ENCODE measurements around the gene HBM. TPM values are rescaled to one million over a fixed set of nuclear protein-coding genes. Genes with fewer than 3 reads are reported as not detected.
"Not testable (repeated sequence)": the region's sequence is repeated elsewhere in the genome, so short reads cannot be mapped to it uniquely, and the experiment has no call there.

The HBM gene
- total RNA-seq, 4 donors from 2014 or later: 3.8 TPM; not detected in 3

DNA sequence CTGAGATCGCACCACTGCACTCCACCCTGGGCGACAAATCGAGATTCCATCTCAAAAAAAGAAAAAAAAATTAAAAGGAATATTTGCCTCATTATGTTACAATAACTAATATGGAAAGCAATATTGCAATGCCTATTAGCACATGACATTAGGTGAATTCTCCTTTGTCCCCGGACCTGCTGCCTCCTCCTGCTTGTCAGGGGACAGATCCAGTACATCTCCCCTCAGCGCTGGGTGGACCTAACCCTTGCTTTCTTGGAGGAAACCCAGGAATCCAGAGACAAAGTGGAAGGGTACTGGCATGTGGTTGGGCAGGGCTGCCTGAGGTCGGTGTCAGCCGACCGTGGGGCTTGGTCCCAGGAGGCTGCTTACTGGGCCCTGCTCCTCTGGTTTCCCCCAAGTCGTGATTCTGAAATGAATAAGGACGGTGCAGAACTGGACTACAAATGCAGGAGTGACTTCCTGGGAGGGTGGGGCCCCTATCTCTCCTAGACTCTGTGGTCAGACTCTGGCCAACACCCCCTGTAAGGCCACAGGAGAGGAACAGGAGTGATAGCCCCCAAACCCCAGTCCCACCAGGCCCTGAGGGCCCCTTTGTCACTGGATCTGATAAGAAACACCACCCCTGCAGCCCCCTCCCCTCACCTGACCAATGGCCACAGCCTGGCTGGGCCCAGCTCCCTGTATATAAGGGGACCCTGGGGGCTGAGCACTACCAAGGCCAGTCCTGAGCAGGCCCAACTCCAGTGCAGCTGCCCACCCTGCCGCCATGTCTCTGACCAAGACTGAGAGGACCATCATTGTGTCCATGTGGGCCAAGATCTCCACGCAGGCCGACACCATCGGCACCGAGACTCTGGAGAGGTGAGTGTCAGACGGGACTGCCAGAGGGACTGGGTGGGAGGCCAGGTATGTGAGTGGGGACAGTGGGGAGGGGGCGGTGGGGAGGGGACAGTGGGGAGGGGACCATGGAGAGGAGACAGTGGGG, 13.3 kb upstream of the HBM start, which contains the start of gene HBZ:
Gene HBZ (plus strand): TSS at position 504 of the 988 bp plus-strand sequence. CDS start 266 bp downstream, at position 770.
- WGBS: 64% methylated on average over 10 of the region's 17 CpGs
- intact Hi-C loops (cut with DNase I): no loop called here

DNA sequence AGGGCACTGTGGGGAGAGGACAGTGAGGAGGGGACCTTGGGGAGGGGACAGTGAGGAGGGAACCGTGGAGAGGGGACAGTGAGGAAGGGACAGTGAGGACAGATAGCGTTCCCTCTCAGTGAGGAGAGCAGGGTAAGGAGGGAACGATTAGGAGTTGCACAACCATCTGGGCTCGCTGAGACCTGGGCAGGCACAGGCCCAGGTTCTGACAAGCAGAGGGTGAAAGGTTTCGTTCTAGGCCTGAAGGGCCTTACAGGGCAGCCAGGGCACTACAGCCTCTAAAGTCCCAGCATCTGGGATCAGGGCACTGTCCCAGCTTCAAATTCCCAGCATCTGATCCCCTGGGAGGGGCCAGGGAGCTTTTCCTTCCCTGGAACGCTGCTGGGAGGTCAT, 12.7 kb upstream of the HBM start:
- H3K36me3 ChIP-seq; DNase-seq (ENCODE audit: extremely low spot score); intact Hi-C loops (cut with DNase I); H3K27ac ChIP-seq (replicated peaks in 1 of 4); H3K4me3 ChIP-seq; H3K9me3 ChIP-seq: not testable (repeated sequence)
- peaks cover 8 to 11% (median 10%) of the 10 kb centered on the region in 4 donors for H3K4me1 ChIP-seq
- WGBS: 85% methylated on average over 4 of the region's 6 CpGs
- peaks cover 3 to 64% (median 28%) of the 10 kb centered on the region in 4 donors for H3K27me3 ChIP-seq

More for the DNA sequence above, 13.3 kb upstream of the HBM start, which contains the start of gene HBZ:
- peaks cover 3 to 63% (median 28%) of the 10 kb centered on the region in 4 donors for H3K27me3 ChIP-seq
- no peak for DNase-seq (ENCODE audit: extremely low spot score)
- no peaks in the 10 kb centered on the region for H3K9me3 ChIP-seq
- TF ChIP-seq POLR2A (IDR thresholded peaks at IDR 0.05; ENCODE audit: low read depth) (no peak), POLR2AphosphoS5 (IDR thresholded peaks at IDR 0.05) (no peak), EP300 (IDR thresholded peaks at IDR 0.05) (no peak)
- TF ChIP-seq, protein P1, sequence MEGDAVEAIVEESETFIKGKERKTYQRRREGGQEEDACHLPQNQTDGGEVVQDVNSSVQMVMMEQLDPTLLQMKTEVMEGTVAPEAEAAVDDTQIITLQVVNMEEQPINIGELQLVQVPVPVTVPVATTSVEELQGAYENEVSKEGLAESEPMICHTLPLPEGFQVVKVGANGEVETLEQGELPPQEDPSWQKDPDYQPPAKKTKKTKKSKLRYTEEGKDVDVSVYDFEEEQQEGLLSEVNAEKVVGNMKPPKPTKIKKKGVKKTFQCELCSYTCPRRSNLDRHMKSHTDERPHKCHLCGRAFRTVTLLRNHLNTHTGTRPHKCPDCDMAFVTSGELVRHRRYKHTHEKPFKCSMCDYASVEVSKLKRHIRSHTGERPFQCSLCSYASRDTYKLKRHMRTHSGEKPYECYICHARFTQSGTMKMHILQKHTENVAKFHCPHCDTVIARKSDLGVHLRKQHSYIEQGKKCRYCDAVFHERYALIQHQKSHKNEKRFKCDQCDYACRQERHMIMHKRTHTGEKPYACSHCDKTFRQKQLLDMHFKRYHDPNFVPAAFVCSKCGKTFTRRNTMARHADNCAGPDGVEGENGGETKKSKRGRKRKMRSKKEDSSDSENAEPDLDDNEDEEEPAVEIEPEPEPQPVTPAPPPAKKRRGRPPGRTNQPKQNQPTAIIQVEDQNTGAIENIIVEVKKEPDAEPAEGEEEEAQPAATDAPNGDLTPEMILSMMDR (IDR thresholded peaks at IDR 0.05): no peak
- H3K36me3 ChIP-seq: no peaks in the 10 kb centered on the region
- no peak within 1 kb of the TSS for H3K4me3 ChIP-seq
- no peak within 1 kb of the TSS for H3K27ac ChIP-seq (replicated peaks in 1 of 4)
- H3K4me1 ChIP-seq: peaks cover 8 to 11% (median 10%) of the 10 kb centered on the region in 4 donors

DNA sequence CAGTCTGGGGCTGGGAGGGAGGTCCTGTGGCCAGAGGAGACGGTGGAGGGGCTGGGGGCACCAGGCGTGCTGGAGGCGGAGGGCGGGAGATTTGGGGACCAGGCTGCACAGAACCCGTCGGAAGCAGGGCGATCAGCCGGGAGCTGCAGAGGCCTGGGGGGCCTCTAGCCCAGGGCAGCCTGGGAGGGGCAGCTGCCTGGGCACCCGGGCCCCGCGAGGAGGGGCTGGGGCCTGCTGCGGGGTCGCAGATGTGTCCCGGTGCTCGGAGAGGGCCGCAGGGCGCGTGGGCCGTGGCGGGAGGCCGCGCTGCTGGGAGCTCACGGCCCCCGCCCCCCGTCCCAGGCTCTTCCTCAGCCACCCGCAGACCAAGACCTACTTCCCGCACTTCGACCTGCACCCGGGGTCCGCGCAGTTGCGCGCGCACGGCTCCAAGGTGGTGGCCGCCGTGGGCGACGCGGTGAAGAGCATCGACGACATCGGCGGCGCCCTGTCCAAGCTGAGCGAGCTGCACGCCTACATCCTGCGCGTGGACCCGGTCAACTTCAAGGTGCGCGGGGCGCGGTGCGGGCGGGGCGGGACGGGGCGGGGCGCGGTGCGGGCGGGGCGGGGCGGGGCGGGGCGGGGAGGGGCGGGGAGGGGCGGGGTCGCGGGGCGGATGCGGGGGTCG, 12.1 kb upstream of the HBM start:
- H3K36me3 ChIP-seq; H3K9me3 ChIP-seq; H3K27ac ChIP-seq (replicated peaks in 1 of 4); DNase-seq (ENCODE audit: extremely low spot score); intact Hi-C loops (cut with DNase I); H3K4me3 ChIP-seq: not testable (repeated sequence)
- peaks cover 8 to 11% (median 10%) of the 10 kb centered on the region in 4 donors for H3K4me1 ChIP-seq
- peaks cover 3 to 63% (median 28%) of the 10 kb centered on the region in 4 donors for H3K27me3 ChIP-seq
- no CpG with 5 or more reads among the region's 74 CpGs for WGBS

DNA sequence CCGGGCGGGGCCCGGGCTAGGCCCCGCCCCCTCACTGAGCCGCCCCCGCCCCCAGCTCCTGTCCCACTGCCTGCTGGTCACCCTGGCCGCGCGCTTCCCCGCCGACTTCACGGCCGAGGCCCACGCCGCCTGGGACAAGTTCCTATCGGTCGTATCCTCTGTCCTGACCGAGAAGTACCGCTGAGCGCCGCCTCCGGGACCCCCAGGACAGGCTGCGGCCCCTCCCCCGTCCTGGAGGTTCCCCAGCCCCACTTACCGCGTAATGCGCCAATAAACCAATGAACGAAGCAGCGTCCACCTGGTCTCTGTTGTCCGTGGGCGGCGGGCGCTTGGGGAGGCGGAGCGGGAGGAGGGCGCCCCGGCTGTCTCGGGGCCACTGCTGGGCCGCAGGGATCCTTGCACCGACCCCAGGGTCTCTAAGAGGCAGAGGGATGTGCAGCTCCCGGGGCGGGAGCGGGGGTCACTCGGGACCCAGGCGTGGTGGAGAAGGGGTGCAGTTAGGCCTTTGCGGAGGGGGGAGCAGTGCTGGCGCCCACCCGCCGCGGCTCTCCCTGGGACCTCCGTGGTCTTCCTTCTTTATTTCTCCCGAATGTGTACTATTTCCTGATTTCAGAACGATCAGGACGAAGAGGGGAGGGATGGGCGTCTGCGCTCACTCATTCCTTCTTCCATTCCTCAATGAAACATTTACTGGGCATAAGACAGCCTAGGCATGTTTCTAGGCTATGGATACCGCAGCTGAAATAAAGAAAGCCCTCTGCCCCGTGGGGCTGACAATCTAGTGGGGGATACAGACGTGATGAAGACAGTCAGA, 11.4 kb upstream of the HBM start:
- Histone ChIP-seq H3K9me3 (no peaks in the 10 kb centered on the region), H3K27me3 (peaks cover 3 to 67% (median 27%) of the 10 kb centered on the region in 4 donors)
- intact Hi-C loops (cut with DNase I): no loop called here

DNA sequence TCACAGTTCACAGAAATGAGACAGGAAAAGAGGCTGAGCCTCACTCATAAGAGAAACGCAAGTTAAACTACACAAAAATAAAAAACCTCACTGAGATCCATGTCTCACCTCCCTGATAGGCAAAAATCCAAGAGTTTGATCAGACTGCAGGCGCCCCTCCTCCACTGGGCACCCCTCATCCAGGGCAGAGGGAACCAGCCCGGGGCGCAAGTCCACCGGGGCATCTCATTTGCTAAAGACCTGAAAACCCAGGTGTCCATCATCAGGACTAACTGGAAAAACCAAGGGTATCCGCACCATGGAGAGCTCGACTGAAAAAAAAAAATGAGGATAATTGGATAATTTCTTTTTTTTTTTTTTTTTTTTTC, 10.8 kb upstream of the HBM start:
- Histone ChIP-seq H3K36me3 (no peaks in the 10 kb centered on the region), H3K4me3 (peak overlapping the region in 1 of 4 donors; percentile 56), H3K27me3 (peaks cover 3 to 66% (median 27%) of the 10 kb centered on the region in 4 donors), H3K27ac (replicated peaks in 1 of 4) (no peak overlapping the region), H3K4me1 (peaks cover 8 to 11% (median 10%) of the 10 kb centered on the region in 4 donors), H3K9me3 (no peaks in the 10 kb centered on the region)
- no peak for DNase-seq (ENCODE audit: extremely low spot score)
- TF ChIP-seq POLR2A (IDR thresholded peaks at IDR 0.05; ENCODE audit: low read depth) (no peak), POLR2AphosphoS5 (IDR thresholded peaks at IDR 0.05) (no peak), EP300 (IDR thresholded peaks at IDR 0.05) (no peak)
- TF ChIP-seq, protein P1 (IDR thresholded peaks at IDR 0.05): no peak
- WGBS: 78% methylated on average over 7 of the region's 7 CpGs
- intact Hi-C loops (cut with DNase I): no loop called here

More for the DNA sequence above, 11.4 kb upstream of the HBM start:
- Histone ChIP-seq H3K36me3 (no peaks in the 10 kb centered on the region), H3K27ac (replicated peaks in 1 of 4) (no peak overlapping the region), H3K4me1 (peaks cover 8 to 11% (median 10%) of the 10 kb centered on the region in 4 donors), H3K4me3 (peak overlapping the region; percentile 46 to 56 (median 49))
- DNase-seq (ENCODE audit: extremely low spot score): no peak
- WGBS: 3% methylated on average over 33 of the region's 59 CpGs
- TF ChIP-seq, protein P1 (IDR thresholded peaks at IDR 0.05): no peak
- TF ChIP-seq EP300 (IDR thresholded peaks at IDR 0.05): no peak
- no peak for TF ChIP-seq POLR2AphosphoS5 (IDR thresholded peaks at IDR 0.05)
- no peak for TF ChIP-seq POLR2A (IDR thresholded peaks at IDR 0.05; ENCODE audit: low read depth)

Data from esophagus muscularis mucosa (tissue), 4 donors.